HL-60/S4 (cell line): ENCODE results near the gene DRP2.
"Not testable (repeated sequence)": the region's sequence is repeated elsewhere in the genome, so short reads cannot be mapped to it uniquely, and the experiment has no call there.

Experiments used
- in situ Hi-C: fragments of 300-500 bp; cut with MboI; formaldehyde crosslinking; loops from 2 replicates; pipeline ENCODE4 v1.14.3; 2022; ENCODE audit warnings: low sequenced_read_pairs

DRP2 gene, protein sequence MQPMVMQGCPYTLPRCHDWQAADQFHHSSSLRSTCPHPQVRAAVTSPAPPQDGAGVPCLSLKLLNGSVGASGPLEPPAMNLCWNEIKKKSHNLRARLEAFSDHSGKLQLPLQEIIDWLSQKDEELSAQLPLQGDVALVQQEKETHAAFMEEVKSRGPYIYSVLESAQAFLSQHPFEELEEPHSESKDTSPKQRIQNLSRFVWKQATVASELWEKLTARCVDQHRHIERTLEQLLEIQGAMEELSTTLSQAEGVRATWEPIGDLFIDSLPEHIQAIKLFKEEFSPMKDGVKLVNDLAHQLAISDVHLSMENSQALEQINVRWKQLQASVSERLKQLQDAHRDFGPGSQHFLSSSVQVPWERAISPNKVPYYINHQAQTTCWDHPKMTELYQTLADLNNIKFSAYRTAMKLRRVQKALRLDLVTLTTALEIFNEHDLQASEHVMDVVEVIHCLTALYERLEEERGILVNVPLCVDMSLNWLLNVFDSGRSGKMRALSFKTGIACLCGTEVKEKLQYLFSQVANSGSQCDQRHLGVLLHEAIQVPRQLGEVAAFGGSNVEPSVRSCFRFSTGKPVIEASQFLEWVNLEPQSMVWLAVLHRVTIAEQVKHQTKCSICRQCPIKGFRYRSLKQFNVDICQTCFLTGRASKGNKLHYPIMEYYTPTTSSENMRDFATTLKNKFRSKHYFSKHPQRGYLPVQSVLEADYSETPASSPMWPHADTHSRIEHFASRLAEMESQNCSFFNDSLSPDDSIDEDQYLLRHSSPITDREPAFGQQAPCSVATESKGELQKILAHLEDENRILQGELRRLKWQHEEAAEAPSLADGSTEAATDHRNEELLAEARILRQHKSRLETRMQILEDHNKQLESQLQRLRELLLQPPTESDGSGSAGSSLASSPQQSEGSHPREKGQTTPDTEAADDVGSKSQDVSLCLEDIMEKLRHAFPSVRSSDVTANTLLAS

DNA sequence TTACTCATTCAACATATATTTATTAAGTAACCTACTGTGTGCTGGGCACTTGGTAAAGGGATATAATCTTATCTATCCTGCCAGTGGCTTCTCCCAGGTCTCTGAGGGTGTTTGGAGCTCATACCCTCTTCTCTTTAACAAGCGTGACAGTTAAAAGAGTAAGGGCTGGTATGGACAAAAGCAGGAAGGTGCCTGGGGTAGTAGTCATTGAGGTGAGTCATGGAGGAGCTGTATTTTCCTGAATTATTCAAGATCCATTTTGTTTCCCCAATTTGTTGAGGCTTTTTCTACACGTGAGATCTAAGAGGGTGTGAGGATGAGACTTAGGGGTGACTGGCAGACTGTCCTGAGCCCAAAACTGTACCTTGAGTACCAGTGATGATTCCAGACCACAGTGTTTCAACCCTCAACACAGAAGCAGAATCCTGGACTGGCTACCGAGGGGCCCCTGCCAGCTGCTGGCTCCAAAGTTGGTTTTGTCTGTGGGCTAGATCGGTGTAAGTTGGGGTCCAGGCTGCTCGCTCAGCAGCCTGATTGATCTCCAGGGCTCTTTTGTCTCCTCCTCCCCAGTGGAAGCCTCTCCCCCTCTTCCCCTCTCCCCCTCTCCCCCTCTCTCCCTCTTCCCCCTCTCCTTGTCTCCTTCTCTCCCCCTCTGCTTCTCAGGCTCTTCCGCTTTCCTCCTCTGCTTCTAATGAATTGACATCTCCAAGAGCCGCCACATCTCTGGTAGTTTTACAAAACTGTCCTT, at the start of gene DRP2:
TSS of gene DRP2 (plus strand) at position 671 of the 748 bp plus-strand sequence. CDS start 11,862 bp downstream, outside the sequence.
- in situ Hi-C loops, result no loop called here

DNA sequence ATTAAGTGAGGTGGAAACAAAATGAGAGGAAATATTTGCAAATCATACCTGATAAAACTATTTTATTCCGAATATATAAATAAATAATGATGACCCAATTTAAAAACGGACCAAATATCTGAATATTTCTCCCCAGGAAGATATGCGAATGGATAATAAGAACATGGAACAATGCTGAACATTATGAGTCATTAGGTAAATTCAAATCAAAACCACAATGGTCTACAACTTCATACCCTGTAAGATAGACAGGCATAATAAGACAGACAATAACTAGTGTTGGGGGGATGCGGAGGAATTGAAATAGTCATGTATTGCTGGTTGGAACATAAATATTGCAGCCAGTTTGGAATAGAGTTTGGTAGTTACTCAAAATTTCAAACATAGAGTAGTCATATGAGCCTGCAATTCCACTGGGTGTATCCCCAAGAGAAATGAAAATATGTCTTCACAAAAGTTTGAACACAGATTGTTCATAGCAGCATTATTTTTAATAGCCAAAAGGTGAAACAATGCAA, 47.6 kb upstream of the DRP2 start:
- in situ Hi-C loops, result no loop called here

DNA sequence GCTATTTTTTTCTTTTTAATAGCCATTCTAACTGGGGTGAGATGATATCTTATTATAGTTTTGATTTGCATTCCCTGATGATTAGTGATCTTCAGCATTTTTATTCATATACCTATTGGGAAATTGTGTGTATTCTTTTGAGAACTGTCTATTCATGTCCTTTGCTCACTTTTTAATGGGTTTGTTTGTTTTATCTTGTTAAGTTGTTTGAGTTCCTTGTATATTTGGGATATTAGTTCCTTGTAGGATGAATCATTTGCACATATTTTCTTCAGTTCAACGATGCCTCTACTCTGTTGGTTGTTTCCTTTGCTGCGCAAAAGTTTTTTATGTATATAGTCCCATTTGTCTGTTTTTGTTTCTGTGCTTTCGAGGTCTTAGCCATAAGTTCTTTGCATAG, 43.1 kb upstream of the DRP2 start:
- in situ Hi-C loops, result no loop called here

DNA sequence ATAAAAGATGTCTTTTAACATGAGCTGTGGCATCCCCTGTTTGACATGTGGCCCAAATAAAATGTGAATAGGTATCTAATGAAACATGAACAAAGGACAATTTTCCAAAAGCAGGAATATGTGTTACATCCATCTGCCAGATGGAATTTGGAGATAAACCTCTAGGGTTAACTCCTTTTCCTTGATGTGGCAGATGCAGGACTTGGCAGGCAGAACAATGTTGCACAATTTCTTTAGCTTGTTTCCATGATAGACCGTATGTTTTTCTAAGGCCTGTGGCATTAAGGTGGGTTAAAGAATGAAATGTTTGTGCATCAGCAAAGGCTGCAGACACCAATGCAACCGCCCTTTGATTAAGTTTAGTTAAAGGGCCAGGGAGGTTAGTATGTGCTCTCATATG, 34.7 kb upstream of the DRP2 start:
- in situ Hi-C loops, result not testable (repeated sequence)

DNA sequence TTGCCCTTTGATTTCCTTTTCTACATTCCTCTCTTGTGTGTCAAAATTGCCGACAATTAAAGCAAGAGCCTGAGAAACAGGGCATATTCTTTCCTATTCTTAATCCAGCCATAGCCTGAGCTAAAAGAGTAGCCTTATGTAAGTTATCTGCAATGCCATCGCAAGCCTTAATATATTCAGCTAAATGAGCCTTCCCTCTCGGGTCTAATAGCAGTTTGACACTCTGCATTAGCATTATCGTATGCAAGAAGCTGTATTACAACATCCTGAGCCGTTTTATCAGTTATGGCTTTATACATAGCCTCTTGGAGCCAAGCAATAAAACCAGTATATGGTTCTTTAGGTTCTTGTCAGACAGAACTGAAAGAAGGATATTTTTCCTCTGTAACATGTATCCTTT, 31.6 kb upstream of the DRP2 start:
- in situ Hi-C loops, result not testable (repeated sequence)

DNA sequence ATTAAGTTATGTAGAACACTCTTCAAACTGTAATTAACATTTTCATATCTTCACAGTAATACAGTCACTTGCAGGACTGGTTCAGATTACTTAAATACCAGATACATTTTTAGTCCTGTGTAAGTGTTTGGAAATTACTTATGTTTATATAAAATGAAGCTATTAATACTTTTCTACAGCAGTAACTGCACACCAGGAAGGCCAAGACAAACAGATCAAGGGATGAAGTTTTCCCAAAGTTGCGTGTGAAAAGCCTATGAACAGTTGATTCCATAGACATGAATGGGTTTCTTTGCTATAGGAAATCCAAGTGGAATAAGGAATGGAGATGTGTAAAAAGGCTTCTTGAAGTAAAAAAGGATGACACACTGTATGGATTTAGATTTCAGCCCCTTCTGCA, 28.9 kb upstream of the DRP2 start:
- in situ Hi-C loops, result no loop called here

DNA sequence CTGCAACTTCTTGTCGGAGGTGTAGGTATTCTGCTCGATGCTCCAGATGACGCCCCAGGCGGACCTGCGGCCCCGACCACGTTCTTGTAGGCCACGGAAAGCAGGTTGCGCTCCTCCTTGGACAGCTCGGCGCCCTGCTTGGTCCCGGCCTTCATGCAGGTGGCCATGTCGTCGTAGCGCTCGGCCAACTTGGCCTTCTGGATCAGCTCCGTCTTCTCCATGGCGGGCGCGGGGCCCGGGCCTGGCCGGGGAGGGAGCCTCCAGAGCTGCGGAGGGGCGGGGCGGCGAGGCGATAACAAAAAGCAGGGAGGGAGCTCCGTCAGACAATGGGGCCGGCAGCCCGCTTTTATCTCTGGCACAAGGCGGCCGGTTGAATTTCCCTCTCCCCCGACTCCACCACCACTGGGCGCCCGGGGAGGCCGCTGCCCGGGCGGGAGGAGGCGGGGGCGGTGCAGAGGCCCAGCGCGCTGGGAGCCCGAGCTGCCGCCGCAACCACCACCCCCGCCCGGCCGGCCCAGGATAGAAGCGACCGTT, 28.3 kb upstream of the DRP2 start:
- in situ Hi-C loops, result no loop called here

DNA sequence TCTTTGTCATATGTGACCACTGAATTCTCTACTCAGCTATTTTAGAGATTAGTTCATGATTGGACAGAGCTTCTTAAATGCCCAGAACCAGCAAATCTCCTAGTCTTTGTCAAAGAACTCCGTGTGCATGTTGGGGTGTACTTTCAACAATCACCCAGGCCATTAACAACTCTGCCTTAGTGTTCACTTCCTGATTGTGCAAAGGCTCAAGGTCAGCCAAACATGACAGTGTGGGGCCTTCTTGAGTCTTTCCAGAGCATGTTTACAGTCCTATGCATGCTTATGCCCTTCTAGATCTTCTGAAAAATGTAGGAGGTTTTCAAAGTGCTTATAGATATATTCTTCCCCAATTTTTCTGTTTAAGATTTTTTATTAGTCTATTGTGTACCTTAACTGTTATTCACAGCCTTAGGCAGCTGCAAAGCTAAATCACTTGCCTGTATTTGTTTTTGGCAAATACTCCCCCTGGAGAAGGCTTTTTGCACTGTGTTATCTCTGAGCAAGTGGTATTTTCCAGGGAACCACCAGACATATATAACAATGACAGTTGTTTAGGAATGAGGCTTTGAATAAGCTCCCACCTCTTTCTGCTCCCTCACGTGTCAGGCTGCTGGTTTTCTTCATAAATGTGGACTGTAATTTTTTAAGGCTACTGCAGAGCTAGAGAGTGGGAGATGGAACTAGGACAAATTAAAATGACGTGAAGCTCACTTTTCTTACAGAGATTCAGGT, 24.0 kb upstream of the DRP2 start:
- in situ Hi-C loops, result no loop called here

DNA sequence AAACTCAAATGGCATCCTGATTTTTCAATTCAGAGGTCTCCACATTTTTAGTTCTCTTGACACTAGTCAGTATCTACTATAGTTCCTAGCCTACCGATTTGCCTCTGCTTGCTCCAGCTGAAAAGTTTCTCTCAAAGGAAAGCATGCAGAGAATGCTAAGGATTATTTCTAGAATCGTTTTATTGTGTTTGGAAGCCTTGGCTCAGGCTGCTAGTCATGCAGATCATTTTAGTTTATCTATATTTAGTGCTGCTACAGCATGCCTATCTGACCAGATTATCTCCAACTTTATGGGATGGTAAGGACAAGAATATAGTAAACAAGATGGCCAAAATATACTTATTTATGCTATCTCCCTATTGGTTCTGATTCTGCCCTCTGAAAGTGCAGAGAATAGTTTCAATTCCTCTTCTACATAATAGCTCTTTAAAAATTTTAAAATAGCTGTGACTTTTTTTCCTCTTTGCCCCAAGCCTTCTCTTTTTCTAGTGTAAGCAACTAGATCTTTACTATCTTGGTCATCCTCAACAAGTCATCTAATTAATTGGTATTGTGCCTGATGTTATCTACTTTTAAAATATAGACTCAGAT, 15.7 kb upstream of the DRP2 start:
- in situ Hi-C loops, result no loop called here

DNA sequence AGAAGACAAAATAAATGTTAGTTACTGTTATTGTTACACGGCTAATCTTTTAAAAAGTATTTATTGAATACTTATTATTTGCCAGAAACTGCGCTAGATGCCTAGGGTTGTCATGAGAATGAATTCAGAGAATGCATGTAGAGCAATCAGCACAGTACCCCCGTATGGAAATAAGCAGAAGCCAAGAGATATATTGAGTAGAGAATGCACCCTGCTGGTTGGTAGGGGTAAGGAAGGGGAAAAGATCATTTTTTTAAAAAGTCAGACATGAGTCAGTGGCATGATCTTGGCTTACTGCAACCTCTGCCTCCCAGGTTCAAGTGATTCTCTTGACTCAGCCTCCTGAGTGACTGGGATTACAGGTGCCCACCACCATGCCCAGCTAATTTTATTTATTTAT, 13.1 kb upstream of the DRP2 start:
- in situ Hi-C loops, result no loop called here

DNA sequence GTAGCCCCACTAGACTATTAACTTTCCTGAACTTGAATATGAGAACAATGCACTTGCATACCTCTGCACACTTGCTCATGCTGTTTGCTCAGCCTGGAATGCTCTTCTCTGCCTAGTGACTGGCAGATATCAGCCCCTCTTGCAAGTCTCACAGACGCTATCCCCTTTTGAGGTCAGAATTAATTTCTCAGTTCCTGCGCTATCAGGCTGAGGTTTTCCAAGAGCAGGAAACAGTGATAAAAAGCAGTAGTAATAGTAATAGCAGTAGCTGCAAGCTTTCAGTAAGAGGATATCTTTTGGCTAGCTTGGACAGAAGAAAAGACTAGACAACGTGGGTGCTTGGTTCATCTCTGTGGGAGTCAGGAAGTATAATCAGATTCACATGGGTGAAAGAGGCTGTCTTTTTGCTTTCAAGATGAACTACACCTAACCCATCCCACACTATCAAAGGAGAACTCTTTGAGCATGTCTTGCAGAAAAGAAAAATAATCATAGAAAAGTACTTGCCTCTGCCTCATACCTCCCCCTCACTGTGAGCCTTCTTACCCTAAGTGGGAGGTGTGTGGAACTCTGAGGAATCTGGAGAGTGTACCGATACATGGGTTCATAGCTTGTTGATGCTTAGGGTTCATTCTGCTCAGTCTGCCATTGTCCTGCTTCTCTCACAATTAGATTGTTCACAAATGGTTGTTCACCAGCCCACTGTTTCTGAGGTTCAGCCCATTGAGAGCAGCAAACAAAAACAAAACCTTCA, 11.3 kb upstream of the DRP2 start:
- in situ Hi-C loops, result no loop called here

DNA sequence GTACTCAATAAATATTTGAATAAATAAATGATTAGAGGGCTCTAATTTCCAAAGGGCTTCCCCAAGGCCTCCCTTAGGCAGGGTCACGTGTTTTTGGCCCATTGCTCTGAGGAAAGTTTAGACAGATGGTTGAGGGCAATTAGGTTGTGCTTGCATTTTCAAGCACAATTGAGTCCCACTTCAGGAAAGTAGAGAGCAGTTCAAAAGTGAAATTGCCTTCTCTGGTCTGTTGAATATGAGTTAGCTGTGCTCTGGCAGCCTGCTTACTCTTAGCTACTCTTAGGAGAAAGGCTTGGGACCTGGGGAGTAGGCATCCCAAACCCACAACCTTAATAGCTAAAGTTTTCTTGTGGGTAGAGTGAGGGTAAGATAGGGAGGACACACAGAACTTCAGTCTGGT, 9.0 kb upstream of the DRP2 start:
- in situ Hi-C loops, result no loop called here

DNA sequence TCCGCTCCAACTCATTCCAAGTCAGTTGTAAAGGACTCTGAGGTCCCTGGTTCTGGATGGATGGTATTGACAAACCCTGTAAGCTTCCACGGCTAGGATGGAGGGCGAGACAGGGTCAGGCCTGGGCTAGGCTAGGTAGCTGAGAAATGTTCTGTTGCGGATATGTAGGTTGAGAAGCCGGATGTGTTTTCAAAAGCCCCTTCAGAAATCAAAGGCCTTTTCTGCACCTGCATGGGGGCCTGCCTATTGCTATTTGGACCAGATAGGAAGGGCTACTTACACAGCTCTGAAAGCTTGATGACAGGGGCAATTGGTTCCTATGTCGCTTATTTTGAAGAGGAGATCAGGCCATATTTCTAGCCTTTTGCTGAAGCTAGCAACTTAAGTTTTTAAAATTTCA, 1.9 kb upstream of the DRP2 start:
- in situ Hi-C loops, result no loop called here

DNA sequence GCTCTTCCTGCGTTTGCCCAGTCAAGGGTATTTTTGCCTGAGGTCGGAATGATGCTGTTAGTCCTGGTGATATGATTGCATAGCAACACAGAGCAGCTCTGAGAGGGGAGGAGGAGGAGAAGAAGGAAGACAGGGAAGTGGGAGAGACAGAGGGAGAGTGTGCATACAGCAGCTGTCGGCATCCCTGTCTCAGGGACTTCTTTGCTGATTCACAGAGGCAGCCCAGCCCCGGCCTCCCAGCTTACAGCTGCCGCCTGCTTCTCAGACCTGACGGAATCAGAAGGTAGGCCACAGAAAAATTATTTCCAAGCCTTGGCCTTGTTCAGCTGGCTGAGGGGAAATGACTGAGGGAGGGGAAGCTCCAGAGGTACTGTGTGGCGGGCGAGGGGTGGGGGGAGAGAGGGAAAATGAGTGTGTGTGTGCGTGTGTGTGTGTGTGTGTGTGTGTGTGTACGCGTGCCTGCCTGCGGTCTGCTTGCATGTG, 319 bp downstream of the DRP2 start:
- in situ Hi-C loops, result no loop called here

DNA sequence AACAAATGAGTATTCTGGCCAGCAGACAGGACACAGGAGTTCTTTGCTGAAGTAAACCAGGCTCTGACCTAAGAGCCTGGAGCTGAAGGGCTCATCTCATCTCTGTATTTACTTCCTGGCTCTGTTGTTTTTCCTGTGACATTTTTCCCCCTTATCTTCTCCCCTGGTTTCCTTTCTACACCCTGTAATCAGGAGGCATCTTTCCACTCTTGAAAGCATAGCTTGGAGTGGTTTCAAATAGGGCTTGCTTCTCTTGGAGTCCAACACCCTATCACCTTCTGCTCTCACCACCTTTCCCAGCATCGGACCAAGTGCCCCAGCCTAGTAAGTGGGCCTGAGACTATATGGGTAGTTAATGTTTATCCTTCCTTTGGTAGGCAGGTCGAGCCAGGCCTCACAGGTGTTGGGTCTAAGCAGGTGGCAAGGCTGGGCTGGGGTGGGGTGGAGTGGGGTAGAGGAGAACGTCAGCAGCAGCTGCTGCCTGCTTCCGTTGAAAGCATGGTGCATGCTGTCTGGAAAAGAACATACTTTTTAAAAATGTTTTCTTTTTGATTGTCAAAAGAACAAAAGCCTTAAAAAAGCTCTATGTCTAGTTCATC, 1.2 kb downstream of the DRP2 start:
- in situ Hi-C loops, result no loop called here

DNA sequence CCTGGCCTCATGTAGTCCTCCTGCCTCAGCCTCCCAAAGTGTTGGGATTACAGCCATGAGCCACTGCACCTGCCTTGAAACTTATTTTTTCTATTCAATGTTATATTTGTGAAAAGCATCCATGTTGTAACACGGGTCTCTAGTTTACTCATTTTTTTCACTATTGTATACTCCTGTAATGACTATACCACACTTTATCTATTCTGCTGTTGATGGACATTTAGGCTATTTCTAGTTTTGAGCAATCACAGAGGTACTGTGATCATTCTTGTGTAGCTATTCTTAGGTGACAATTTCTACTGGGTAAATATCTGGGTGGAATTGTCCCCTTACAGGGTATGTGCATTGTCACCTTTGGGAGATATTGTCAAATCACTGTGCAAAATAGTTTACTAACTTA, 3.6 kb downstream of the DRP2 start:
- in situ Hi-C loops, result no loop called here

DNA sequence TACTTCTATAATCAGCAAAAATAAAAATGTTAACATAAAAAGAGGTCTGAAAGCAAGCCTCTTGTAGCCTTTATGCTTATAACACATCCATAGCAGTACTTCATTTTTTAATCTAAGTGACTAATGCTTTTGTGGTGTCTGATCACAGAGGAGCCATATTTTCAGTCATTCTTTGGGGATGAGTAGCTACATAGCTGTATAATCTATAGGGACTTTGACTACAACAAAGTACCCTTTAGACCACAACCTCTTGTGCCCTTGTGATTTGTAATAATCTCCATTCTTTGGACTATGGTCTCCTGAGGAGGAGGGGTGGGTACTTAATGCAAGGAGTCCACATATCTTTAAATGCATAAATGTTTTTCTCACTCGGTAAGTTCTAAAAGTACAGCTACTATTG, 9.6 kb downstream of the DRP2 start:
- in situ Hi-C loops, result no loop called here

DNA sequence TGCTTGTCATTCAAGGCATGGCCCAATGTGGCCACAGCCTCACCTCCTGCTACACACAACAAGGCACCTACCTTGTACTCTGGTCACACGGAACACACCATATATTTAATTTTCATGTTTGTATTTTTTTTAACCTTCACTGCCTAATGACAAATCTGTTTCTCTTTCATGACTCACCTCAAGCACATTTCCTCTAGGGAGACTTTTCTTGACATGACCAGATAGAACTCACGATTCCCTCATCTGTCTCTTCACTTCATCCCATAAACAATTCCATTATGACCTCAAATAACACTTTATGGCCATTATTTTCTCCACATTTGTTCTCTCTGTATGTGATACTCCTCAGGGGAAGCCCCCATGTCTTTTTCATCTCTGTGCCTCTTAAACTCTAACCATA, 11.1 kb downstream of the DRP2 start:
- in situ Hi-C loops, result no loop called here
